Stimulated activated CD4-positive, alpha-beta T cell treated with anti-CD3 and anti-CD28 coated beads, Interleukin-2, amount 100 ng/mL, for 48 hours (primary cell): ENCODE data around the gene F13A1.

Source experiments
- DNase-seq, 2 donors: peaks; one replicate each; pipeline ENCODE4 v3.0.0-alpha.2; 2020

Gene F13A1

DNA sequence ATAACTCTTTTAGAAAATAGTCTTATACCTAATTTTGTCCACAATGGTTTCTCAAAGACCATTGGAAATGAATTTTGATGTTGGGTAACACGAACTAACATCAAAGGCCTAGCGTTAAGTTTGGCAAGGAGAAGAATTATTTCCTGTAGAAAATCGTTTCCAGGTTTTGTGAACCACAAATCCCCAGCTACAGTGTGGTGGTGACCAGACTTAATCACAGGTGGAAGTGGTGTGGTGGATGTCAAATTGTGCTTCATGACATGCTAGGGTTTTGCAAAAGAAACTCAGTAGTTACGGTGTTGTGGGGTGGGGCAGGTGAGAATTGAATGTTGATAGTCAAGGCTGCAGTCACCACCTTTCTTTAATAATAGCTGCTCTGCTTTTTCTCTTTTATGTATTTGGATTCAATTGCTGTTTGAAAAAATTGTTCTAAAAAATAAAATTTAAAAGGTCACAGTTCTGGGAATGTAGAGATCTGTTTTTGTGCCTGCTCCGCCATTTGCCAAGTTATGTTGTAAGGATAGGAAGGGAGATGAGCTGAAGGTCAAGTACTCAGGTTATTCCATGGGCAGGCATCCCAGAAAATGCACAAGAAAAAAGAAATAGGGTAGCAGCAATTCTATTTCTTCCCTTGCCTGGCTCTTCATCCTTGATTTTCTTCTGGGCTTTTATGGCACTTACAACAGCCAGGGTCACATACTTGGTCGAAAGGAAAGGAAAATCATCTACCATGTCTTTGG lies 83.6 kb downstream of the F13A1 start:
- no peak for DNase-seq

- no peak for DNase-seq
These were observed 84.7 kb downstream of the F13A1 start for GRCh38 chr6:6235786-6236185.

DNA sequence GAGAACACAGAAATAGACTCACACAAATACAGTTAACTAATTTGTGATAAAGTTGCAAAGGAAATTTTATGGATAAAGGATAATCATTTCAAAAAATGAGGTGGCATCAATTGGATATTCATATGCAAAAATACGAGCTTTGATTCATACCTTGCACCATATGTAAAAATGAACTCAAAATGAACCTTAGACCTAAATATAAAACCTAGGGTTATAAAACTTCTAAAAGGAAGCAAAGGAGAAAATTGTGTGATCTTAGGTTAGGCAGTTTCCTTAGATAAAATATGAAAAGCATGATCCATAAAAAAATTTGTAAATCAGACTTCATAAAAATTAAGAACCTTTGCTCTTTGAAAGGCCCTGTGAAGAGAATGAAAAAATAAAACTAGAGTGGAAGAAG lies 85.5 kb downstream of the F13A1 start:
- no peak for DNase-seq

- no peak for DNase-seq
These were observed 90.2 kb downstream of the F13A1 start for GRCh38 chr6:6230286-6230685.

GRCh38 chr6:6227896-6228295 lies 92.6 kb downstream of the F13A1 start:
- DNase-seq, result no peak

DNA sequence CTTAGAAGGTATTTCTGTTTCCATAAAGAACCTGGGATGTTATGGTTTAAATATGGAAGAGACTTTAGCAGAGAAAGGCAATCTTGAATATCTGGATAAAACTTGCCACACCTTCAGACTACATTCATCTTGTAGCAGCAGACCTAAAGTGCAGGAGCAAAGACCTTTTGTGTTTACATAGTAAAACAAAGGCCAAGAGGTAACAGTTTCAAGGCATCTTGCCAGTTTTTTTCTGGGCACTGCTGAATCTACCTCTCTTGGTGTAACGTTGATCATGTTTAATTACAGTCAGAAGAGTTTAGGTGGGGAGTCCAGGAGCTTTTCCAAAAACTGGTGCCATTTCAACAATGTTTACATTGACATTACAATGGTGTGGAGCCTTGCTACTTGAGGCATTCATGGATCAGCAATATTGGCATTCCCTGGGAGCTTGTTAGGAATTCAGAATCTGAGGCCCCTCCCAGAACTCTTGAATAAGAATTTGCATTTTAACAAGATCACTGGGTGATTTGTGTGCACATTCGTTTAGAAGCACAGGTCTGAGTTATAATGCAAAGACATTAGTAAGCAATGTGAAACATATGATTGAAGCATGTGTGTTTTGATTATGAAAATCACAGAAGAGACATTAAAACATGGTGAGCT lies 94.5 kb downstream of the F13A1 start:
- DNase-seq, result no peak

DNA sequence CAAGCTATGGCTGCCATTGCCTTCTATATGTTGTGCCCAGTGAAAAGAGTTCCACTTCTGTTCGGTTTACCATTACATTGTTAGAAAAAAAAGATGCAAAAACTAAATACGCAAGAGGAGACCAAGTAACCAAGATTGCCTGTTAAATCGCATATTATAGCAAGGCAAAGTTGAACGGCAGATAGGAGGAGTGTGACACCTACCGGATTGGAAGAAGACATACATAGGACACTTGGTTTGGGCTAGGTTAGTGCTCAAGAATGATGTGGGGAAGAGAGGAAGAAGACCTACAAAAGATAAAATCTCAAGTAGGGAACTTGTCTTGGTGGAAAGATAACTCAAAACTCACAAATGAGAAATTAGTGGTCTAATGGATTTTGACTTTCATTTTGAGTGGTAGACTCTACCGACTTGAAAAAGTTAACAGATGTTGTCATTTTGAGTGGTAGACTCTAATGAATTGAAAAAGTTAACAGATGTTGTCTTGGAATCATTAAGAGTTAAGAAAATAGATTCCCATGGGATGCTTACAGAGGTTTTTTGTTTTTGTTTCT lies 95.5 kb downstream of the F13A1 start:
- DNase-seq, result no peak

DNA sequence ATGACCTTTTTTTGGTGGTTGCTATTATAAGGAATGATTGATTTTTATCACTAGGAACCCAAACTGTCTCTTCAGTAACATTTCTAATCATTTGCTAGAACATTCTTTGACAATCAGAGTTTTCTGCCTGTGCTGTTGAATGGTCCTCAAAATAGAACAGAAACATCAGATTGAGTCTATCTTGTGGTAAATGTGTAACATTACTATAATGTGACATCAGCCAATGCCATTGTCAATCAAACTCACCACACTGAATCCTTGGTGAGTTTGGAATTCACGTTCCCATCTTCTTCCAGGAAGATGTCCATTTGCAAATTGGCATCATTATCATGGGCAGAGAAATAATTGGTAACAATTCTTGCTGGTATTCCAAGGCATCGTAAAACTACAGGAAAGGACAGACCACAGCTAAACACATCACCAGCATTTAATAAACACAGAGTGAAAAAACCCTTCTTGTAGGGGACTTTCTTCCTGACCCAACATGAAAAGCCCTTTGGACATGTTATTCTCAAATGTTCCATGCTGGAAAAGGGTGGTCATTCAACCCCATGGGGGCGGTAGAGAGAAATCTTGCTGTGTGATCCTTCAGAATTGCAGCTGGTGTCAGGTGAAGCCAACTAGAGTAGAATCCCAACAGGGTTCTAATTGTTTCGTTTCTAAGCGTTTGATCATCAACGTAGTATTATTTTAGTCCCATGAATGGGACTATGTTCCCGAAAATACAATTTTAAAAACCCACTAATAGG lies 98.5 kb downstream of the F13A1 start:
- DNase-seq, result no peak

DNA sequence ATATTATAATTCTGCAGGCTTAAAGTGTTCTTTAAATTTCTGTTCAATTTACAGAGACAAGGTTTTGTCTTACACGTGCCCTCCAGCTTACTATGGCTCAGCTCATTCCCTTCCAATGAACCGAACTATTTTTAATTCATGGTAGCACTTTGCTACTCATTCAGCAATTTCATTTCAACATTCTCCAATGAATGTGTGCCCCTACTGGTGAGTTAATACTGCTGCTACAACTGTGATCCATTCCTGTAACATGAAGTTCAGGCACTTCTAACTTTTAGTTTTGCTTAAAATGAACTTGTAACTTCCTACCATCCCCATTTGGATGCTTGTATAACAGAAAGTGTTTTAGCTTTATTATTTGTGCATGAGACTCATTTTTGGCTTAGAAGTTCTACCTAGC lies 99.7 kb downstream of the F13A1 start:
- no peak for DNase-seq

GRCh38 chr6:6219716-6220115 lies 100.7 kb downstream of the F13A1 start:
- DNase-seq, result no peak

GRCh38 chr6:6218759-6219085 lies 101.7 kb downstream of the F13A1 start:
- no peak for DNase-seq

GRCh38 chr6:6217855-6218758 lies 102.4 kb downstream of the F13A1 start:
- DNase-seq, result no peak

GRCh38 chr6:6210994-6211393 lies 109.5 kb downstream of the F13A1 start:
- DNase-seq, result no peak

DNA sequence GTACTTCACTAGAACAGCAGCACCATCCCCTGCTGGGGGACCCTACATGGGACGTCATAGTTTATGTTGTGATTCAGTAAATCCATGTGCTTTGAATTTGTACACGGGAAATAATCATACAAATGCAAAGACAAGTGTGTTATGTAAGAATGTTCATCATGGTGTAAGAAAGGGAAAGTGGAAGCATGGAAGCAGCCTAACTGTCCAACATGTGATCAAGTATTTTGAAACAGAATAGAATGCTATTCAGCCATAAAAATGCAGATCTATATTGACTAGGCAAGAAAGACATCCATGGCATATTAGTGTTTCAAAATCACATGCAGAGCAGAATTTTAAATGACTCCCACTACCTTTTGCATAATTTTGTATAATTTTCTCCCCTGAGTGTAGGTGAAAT lies 117.6 kb downstream of the F13A1 start:
- no peak for DNase-seq

DNA sequence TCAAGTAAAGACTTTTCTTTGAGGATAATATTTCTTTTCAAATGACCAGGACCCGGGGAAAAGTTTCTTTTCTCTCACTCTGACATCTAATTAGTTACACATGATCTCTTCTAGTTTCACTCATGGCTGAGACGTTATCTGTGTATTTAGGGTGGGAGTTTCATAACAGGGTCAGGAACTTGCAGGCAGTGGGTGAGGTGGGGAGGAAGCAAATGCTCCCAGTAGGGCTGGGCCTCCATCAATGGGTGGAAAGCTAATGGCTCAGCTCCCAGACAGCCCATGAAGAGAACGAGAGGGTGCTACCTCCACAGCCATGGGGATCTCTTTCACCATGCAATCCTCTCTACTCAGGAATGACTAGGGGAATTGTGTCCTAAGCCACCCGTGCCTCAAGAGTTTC lies 119.3 kb downstream of the F13A1 start:
- DNase-seq, result no peak

GRCh38 chr6:6199678-6200077 lies 120.8 kb downstream of the F13A1 start:
- no peak for DNase-seq

DNA sequence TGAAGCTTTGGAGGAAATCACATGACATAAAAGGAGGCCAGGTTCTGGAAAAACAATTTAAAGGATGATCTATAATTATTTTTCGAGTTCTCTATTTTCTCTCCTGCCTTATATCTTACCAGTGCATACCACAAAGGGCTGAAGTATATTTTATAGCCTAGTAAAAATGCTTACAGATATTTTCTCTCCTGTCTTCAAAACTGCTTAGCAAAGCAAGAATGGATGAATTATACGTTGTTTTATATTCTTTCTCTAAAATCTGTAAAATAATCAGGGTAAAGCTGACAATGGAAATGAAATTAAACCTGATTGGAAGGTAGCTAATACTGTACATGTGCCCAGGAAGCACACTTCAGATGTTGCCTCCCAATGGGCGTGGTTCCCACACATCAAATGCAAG lies 123.7 kb downstream of the F13A1 start:
- no peak for DNase-seq

DNA sequence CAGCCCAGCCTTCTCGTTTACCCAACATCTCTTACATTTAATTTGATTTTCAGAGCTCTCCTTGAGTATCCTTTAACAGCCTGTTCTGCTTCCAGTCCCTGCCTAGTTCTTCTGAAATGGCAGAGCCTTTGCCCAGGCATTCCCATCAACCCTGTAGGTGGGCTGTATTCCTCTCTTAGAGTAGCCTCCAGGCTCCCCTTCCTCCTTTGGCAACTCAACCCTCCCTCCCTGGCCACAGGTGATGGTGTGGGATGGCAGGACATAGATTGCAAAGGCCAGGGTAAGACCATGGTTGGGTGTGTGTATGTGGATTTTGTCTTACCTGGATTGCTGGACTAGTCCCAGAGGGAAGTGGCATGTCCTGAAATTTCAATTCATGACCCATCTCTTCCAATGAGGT lies 125.4 kb downstream of the F13A1 start:
- DNase-seq, result no peak

DNA sequence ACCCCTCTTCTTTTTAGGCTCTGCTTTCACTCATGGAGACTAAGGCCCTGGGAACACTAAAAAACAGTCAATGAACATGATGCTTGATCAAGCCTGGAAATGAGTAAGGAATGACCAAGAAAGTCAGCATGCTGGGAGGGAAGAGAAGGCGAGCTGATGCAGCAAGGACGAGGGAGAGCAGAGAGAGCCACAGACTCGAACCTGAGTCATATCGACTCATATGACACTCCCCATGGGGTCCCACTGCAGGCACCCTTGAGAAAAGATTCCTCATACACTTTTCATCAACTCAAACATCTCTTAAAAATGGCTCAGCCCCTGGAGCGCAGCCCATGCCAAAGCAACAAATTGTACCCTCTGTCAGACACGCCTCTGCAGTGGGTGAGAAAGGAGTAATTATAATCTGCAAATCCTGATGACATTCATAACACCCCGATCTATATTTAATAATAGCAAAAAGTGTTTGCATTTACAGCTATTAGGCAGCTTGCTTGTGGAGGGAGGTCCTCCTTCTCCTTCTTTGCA lies 127.2 kb downstream of the F13A1 start:
- no peak for DNase-seq

DNA sequence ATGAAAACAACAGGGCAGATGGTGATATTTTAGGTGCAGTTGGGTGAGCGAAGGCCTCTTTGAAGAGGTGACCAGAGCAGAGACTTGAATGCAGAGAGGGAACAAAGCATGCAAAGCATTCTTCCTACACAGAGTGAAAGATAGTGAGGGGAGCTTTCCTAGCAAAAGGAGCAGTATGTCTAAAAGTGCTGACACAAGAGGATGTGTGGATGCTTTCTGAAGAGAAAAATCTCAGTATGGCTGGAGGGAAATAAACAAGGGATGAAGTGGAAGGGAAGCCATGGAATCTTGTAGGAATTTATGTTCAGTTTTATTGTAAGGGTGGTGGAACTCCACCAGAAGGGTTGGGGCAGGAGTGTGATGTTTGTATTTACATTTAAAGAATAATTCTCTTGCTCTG lies 128.6 kb downstream of the F13A1 start:
- no peak for DNase-seq

DNA sequence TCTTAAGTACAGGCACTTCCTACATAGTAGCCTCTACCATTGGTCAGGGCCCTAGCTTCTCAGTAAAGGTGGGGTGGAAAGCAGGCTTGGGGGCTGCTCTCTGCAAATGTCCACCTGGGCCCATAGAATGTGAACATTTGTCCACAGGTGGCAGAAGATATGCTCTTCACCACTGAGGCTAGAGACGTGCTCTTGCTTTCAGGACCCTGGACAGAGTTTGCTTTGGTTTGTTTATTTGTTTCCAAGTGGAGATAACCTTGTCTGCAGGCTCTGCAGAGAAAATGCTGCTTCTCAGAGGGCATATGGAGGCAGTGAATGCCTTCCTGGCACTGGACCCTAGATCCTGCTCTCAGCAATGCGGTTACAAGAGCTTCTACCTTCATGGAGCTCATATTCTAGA lies 129.0 kb downstream of the F13A1 start:
- DNase-seq, result no peak

DNA sequence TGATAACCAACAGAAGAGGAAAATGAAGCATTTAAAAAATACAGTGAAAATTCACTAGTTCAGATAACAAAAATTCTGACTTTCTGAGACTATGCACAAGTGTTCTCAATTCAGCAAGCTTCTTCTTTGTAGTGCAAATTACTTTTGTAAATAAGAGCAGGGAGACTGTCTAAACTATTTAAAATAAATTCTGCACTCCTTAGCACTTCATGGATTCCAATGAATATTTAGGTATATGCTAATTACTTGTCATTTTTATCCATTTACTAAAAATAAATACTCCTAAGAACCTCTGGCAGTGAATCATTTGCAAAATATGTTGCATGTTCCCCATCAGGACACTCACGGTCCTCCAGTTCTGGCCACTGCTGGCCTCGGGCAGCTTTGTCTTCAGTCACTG lies 139.8 kb downstream of the F13A1 start:
- DNase-seq, result no peak
